ENCODE measurements around the gene FBXO48.
"Not testable (repeated sequence)": the region's sequence is repeated elsewhere in the genome, so short reads cannot be mapped to it uniquely, and the experiment has no call there.

The FBXO48 gene

DNA sequence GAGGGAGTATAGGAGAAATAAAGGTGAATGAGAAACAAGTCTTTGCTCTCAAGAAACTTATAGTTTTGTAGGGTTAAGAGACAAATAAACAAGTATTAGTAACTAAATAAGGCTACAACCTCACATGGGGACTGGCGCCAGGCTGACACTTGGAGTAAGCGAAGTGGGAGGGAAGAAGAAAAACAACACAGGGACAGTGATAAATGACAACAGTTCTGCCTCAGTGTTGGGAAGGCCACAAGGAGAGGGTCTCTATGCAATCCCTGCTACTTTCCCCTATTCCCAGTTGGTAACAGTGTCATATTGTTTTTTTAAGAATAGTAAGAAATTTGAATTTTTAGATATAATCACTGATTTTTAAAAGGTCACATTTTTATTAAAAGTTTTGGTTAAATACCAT lies 4.3 kb upstream of the FBXO48 start:
- DNase-seq (ENCODE audit: low spot score), result no peak

DNA sequence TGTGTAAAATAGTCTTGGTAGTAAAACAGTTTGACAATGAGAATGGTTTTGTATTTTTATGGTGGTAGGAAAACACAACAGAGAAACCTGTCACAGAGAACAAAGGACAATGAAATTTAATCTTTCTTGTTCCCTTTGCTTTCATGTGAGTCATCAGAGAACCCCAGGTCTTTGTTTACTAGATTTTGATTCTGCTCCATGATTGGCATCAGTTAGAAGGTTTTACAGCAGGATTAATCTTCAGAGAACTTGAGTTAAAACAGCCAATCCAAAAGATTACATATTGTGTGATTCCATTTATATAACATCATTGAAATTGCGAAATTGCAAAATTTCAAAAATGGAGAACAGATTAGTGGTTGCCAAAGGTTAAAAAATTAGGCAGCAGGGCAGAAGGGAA lies 2.8 kb upstream of the FBXO48 start:
- DNase-seq (ENCODE audit: low spot score), result no peak

DNA sequence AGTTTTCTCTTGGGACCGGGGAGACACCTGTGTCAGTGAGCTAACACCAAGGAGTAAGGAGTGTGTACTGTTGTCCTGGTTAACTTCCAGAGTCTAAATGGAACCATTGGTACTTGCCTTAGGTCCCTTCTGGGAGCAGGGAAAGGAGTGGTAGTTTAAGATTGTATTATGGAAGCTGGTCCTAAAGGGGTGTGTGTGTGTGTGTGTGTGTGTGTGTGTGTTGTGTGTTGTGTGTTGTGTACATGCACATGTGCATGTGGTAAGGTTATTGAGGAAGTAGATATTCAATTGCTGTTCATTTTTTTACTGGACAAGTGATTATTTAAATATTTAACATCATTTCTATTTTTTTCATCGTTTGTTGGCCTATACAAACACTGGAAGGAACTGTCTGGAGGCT lies 1.7 kb upstream of the FBXO48 start:
- DNase-seq (ENCODE audit: low spot score), result no peak

DNA sequence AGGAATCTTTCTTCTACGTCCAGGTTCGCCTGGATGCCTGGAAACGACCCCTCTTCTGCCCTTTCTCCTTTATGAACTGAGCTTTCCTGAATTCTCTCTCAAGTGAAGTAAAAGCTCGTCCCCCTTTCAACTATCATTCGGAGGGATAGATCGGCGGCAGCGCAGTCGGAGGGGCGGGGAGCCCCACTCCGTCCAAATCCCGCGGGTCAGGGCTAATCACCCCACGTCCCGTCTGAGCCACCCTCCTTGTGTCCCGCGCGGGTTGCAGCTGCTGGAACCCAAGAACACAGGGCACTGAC lies 367 bp downstream of the FBXO48 start:
- DNase-seq (ENCODE audit: low spot score), result no peak

DNA sequence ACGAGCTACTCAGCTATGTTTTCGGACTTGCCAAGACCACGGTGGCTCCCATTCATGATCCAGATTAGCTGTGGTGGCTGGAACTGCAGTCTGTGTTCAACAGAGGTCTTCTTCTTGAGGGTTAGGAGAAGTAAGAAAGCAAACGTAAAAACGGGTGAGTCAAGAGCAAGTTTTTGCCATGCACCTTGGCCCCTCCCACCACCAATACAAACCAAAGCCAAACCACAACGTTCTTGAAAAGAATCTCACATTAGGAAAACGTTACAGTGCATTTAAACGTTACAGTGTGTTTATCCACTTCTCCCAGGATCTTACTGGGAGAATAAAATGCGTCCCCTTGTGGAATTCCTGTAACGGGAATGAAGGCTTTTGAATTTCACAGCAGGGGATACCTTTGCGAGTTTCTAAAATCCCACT lies 725 bp downstream of the FBXO48 start:
- DNase-seq (ENCODE audit: low spot score), result no peak

DNA sequence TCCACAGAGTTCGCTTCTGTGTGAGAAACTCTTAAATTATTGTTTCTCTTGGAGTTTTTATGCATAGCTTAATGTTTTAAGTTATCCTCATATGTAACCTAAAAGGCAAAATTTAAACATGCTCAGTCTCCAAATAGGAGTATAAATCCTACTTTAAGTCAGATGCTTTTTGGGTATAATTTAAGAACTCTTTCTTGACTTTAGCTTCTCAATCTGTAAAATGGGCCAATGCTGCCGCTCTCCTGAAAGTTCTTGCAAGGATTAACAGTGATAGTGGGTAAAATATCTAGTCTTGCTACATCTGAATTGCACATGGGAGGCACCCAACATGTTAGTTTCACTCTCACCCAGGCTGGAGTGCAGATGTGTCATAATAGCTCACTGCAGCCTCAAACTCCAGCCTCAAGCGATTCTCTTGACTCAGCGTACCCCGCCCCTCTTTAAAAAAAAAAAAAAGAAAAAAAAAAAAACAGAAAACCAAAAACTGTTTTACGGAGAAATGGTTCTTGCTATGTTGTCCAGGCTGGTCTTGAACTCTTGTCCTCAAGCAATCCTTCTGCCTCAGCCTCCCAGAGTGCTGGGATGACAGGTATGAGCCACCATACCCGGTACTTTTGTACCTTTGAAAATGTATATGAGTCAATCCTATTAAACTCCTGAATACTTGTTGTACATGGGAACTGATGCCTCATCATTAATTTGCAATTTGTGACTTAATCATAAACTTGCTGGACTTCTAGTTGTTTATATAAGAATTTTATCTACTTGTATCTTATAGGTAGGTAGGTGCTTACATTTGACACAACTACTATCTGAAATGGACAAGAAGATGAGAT lies 1.8 kb downstream of the FBXO48 start:
- no peak for DNase-seq (ENCODE audit: low spot score)

DNA sequence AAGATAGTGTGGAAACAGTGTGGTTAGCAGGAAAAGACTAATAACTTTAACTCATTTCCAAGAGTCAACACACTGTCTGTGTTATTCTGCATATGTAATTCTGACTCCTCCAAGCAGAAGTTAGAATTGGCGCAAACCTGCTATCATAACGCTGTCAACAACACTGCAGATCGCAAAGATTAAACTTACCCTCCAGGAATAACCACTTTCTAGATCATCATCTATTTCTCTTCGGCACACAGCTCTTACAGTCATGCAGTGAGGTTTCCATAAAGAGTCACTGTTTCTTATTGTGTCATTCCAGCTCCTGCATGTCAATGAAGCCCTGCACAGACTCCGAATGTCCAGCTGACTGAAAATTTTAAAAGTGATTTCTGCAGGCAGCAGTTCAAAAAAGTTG lies 2.4 kb downstream of the FBXO48 start:
- DNase-seq (ENCODE audit: low spot score), result no peak

DNA sequence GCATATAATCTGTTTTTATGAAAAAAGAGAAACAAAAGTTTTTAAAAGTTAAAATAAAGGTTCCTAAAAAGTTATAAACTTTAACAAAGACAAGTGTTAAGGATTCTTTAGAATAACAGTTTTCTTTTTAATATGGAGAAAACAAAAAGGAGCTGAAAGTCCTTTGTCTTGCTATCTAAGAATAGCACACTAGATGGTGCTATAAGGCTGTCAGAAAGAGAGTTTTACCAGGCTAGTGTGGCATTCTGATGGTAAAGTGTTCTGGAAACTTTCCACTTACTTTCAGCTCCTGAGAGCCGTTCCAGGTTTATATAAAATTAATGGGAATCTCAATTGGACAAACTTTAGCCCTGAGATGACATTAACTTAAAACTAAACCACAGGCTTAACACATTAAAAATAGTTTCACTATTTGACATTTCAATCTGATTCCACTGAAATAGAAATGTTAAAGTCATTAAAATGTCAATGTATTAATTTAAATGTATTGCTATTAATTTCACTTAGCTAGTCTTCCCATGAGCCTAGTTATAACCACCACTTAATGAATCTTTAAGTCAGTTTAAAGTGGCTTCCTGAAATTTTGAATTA lies 3.7 kb downstream of the FBXO48 start:
- DNase-seq (ENCODE audit: low spot score), result no peak

DNA sequence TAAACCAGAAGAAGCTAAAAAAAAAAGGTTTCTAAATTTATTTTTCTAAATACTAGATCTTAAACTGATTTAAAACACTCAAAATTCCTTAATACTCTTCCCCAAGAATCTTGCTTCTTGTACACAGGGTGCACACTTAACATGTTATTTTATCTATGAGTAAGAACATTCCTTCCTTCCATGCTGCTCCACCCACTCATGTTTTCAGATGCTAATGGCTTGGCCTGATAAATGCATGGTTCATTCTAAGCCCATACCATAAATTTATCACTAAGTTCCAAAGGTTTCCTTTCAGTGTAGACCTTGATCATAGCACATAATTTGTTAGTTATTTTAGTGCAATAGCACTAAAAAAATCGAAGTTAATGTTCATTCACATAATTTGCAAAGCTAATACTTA lies 8.1 kb downstream of the FBXO48 start:
- peak; percentile 14 for DNase-seq (ENCODE audit: low spot score)

DNA sequence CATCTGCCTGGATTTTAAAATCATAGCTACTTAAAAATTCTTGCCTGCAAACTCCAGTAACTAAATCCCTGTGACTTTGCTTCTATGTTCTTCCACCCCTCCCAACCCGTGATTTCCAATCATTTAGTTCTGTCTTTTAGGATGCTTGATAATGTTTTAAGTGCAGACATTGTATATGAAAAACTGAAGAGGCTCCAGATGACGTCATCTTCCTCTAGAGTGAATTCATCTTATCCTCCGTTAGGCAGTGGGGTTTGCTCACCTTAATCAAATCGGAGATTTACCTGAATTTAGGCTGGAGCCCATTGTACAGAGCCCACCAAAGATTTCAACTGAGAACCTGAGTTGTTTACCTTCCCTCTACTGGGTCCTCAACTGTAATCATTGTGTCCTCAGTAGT lies 10.9 kb downstream of the FBXO48 start:
- no peak for DNase-seq (ENCODE audit: low spot score)

DNA sequence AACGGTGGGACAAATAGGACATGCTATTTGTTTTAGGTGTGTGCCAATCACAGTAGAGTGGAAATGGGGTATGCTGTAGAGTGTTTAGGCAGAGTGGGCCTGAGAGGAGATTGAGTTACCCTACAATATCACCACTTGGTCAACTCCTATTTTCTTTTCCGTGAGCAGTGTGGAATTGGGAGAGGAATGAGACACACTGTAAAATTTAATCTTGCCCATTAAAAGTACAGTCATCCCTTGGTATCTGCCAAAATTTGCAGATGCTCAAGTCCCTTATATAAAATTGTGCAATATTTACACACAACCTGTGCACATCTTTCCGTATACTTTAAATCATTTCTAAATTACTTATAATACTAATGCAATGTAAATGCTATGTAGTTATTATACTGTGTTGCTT lies 12.4 kb downstream of the FBXO48 start:
- DNase-seq (ENCODE audit: low spot score), result no peak

DNA sequence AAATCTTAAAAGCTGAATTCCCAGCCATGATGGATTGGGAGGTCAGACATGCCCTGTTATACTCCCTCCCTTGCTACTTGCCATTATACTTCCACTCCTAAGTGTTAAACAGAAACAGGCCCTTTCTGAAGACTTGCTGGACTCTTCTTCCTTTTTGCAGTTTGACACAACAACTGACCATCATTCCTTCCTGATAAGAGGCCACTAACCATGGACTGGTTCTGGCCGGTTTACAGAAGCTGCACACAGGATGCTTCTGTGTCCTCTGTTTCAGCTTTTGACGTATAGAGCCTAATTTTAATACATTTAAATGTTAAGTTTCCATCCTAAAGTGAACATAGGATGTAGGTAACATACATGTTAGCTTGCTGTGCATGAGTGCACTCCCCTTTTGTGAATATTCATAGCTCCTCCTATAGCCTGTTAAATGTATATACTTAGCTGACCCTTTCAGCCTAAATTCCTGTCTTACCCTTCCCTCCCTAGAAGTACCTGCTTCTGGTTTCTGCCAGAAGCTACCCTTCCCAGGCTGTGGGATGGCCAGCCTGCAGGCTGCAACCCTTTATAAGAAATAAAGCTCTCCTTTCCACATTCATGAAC lies 13.2 kb downstream of the FBXO48 start:
- no peak for DNase-seq (ENCODE audit: low spot score)

DNA sequence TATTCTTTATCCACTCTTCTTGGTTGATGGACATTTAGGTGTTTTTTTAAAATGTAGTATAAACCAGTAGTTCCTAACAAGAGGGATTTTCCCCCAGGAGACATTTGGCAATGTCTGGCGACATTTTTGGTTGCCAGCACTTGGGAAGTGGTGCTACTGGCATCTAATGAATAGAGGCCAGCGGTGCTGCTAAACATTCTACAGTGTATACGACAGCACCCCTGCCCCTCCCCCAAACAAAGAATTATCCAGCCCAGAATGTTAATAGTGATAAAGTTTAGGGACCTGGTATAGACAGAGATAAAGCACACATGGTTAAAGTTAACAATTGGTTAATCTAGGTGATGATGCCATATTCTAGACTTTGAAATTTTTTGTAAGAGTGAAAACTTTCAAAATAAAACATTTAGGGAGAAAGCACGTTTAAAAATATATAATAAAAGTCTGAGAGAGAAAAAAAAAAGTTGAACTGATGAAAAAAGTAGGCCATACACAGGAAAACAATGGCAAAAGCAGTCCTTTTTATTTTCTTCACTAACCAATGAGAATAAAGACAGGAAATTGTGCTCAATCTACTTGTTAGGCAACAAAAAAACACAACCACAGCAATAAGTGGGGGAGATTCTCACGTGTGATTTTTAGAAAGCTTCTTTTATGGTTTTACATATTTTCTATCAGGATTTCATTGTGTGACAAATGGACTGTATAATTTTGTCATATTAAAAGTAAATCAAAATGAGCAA lies 14.8 kb downstream of the FBXO48 start:
- no peak for DNase-seq (ENCODE audit: low spot score)

DNA sequence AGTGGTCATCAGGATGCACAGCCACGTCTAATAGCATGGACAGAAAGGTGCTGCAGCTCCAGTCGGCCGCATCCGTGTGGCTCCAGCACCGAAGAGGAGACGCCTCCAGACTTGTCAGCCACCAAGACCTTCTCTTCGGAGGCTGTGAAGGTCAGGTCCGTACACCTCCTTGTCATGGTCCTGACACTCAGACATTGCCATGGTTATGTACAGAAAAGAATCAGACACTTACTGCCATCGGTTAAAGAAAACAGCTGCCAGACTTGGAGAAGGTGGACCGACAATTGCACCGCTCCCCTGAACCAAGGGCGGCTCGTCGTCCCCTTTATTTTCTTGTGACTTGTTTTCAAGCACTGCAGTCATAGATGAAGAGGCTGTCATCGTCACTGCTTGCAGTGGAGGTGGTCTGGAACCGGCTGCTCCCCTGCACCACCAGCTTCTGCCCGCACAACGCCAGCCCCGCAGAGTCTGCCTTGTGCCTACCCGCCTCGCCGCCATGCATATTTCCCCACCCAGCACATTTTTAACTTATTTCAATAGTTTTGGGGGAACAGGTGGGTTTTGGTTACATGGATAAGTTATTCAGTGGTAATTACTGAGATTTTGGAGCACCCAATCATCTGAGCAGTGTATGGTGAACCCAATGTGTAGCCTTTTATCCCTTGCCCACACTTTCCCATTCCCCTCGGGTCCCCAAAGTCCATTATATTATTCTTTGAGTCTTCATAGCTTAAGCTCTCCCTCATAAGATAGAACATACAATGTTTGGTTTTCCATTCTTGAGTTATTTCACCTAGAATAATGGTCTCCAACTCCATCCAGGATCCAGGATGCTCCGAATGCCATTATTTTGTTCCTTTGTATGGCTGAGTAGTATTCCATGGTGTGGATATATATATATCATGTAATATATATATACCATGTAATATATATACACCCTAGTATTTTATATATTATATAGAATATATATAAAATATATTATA lies 18.1 kb downstream of the FBXO48 start:
- DNase-seq (ENCODE audit: low spot score), result no peak

DNA sequence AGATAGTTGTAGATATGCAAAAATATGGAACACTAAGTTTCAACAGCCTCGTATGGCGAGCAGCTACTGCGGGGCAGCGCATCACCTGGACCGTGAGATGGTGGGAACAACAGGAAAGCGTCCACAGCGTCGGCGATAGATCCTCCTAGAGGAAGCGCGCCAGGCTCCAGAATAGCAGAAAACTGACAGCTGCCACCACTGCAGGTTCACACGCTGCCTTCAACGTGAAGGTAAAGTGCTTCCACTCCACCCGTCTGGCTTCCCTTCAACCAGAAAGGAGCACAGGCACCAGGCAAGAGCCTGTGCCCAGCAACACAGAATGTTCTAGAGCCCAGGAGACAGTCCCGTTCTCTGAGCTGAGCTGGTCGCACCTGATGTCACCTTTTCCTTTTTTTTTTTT lies 20.0 kb downstream of the FBXO48 start:
- DNase-seq (ENCODE audit: low spot score), result no peak

DNA sequence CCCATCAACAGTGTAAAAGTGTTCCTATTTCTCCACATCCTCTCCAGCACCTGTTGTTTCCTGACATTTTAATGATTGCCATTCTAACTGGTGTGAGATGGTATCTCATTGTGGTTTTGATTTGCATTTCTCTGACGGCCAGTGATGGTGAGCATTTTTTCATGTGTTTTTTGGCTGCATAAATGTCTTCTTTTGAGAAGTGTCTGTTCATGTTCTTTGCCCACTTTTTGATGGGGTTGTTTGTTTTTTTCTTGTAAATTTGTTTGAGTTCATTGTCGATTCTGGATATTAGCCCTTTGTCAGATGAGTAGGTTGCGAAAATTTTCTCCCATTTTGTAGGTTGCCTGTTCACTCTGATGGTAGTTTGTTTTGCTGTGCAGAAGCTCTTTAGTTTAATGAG lies 20.7 kb downstream of the FBXO48 start:
- DNase-seq (ENCODE audit: low spot score), result not testable (repeated sequence)

DNA sequence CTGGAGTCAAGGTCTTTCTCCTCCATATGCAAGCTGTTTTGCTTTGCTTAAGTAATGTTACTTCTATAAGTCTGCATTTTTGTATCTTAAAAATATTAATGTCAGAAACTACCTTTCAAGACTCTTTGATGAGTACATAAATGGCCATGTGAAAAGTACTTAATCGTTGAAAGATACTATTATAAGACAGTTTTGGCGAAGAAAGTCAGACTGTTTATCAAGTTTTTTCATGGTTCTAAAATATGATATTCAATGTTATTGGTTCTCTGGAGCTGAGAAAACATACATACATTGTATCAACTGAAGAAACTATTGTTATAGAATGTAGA lies 25.1 kb downstream of the FBXO48 start:
- DNase-seq (ENCODE audit: low spot score), result no peak

DNA sequence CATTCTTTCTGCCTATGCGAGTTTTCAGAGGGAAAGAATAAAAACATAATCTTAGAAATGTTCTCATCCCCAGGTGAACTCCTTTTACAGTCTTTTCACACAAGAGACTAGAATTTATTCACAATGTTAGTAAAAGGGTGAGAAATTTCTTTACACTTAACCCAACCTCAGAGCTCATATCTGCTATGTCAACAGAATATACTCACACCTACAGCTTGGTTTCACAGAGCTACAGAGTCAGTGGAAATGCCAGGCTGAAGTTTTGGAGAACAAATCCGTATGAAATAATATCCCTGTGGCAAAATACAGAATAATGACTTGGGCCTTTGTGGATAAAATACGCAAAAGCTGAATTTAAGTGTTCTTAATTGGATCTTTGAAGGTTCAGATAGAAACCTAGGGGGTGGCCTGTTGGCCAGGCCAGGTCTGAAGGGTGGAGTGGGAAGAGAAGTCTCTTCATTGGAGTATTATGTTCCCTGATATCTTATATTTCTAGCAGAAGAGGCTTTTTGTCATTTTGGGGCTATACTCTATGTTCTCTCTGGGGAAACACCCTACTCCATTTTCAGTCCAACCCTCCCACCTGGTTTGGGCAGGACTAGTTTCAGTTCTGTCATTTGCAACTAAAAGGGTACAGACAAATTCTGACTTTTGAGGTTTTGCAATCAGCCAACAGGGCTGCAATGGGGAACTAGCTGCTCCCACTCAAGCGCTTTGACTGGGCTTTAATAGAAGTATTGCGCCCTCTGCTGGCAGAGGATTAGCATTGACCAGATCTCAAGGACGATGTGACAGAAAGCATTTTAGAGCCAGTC lies 25.7 kb downstream of the FBXO48 start:
- DNase-seq (ENCODE audit: low spot score), result peak; percentile 42

DNA sequence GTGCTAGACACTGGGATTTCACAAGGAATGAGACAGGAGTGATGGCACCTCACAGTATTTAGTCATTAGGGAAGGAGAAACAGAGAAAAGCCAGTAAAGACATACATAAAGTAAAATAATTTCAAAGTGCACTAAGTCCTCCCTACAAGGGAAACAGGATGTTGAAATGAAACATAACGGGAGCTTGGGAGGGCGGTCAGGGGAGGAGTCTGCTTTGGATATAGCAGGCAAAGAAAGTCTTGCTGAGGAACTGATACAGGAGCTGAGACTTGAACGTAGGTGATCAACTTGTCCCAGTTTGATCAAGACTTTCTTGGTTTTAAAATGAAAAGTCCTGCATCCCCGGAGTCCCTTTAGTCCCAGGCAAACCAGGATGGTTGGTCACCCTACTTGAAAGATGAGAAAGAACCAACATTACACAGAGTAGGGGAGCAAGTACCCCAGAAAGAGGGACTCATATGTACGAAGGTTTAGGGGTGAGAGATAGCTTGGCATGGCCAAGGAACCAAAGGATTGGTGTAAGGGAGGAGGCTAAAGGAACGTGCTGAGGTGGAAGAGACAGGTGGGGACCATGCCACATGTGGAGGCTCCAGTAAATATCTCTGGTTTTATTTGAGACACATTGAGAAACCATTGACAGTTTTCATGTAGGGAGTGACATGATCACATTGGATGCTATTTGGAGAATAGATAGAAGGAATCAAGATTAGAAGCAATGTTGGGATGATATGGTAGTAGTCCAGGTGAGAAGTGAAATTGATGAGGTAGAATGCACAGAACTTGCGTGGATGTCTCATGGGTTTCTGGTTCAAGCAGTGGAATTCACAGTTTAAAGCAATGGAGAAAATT lies 28.4 kb downstream of the FBXO48 start:
- no peak for DNase-seq (ENCODE audit: low spot score)

DNA sequence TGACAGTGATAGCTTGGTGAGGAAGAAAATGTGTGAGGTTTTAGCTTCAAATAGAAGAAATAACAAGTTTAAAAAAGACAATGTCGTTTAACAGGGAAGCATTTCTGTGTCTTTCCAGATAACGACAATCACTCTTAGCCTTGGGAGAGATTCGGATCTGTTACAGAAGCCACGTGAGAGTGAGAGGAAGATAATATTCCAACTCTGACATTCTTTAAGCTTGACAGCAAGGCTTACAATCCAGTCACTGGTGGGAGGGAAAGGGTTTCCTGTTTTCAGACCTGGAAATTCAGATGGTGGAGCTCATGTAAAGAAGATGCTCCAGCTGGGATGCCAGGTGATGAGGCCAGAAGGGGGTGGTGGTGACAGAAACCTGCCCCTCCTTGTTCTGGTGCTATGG lies 30.8 kb downstream of the FBXO48 start:
- no peak for DNase-seq (ENCODE audit: low spot score)
